HG03066 (cell line): ENCODE data around the gene PDS5B.
"Not testable (repeated sequence)": the region's sequence is repeated elsewhere in the genome, so short reads cannot be mapped to it uniquely, and the experiment has no call there.

Source experiments
- ATAC-seq: cut with Tn5 transposase; IDR thresholded peaks from one replicate; pipeline ENCODE4 v1.9.1; 2021; ENCODE audit warnings: low read depth; ENCODE audit not compliant: unreplicated experiment

Gene PDS5B

DNA sequence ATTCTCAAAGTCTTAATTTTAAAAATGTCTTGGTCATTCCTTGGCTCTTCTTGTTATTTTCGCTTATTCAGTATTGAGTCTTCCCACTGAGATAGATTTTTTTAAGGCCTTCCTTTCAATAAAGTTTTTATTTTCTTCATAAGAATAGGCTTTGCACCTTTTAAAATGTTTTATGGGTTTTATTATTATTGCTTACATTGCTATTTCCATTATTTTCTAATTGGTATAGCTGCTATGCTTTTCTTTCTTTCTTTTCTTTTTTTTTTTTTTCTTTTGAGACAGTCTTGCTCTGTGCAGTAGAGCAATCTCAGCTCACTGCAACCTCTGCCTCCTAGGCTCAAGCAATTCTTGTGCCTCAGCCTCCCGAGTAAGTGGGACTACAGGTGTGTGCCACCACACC lies 195.7 kb downstream of the PDS5B start:
- no peak for ATAC-seq

DNA sequence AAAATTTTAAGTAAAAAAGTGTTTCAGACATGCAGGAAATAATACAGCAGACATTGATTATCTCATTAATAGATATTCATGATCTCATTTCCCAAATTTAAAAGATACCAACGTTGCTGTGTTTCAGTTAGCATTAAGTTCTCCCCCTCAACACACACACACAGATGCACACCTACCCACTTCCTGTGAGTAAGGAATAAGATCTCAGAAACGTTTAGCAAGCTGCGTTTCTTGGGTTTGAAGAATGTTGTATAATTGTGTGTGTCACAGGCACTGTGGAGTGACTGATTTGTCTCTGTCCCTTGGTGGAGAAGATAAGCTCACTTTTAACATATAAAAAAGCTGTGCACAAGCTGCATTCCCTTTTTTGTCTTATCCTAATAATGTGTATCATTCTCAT lies 196.8 kb downstream of the PDS5B start:
- ATAC-seq = no peak

DNA sequence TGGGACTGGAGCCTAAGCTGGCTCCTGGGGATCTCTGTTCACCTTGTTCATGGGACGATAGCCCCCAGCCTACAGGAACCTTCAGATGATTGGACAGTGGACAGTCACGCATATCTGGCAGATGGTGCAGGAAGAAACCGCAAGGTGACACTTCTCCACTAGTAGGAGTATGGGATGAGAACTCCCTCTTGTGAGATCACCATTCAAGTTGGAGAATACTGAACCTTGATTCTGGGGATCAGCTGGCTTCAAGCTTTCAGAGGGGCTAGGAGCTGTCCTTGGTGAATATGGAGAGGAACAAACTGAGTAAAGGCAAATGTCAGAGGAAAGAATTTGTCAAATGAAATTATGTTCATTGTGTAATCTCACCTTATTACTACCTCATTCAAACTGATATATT lies 204.5 kb downstream of the PDS5B start:
- no peak for ATAC-seq

DNA sequence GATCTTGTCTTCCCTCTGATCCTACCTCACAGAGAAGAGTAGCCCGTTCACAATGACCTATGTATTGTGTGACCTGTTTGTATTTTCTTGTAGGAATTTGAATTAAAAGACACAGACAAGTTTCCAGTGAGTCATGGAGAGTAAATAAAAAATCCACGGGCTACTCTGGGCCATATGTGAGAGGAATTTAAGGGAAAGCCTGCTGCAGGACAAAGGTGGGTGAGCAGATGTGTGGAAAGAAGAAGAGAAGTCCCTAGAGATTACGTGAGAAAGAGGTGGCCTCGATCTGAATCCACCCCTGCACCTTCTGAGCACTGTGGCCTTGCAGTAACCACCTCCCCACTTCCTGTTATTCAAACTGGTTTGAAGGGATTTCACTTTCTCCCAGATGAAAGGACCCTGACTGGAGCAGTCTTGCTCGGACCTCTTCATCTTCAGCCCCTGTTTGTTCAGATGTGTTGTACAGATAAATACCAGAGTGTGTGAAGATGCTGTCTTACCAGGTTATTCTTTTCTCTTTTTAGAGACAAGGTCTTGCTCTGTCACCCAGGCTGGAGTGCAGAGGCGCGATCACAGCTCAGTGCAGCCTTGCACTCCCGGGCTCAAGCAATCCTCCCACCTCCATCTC lies 205.4 kb downstream of the PDS5B start:
- ATAC-seq = peak; percentile 88

DNA sequence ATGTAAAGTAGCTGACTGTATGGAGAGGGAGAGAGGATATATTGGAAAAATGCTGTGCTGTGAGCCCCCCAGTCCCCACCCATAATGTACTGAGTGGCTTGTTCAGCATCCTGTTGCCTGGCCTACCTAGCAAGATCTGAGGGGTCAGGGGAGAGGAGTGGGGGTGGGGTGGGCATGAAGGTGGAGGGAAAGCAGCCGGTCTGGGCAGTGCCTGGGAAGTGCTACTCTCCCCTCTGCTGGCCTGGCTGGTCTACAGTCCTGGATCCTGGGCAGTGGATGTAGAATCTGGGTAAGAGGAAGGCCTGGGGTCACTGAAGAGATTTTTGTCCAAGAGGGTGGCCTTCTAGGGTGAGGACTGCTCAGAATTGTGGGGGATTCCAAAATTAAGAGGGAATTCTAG lies 210.5 kb downstream of the PDS5B start:
- ATAC-seq = no peak

DNA sequence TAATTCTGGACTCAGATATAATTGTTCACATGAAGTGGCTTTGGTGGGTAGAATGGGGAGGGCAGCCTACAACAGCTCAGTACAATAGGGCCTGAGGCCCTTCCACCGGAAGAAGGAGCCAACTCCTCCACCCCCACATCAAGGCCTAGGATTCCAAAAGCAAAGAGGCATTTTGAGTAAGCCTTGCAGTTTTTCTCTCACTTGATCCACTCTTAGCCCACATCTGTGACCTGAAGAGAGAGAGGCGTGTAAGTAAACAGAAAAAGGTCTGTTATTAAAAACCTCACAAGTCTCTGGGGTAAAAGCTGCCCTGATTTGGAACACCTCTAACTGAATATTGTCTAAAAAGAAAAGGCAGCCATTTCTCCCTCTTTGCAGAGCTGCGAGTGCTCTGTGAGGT lies 215.9 kb downstream of the PDS5B start:
- no peak for ATAC-seq

DNA sequence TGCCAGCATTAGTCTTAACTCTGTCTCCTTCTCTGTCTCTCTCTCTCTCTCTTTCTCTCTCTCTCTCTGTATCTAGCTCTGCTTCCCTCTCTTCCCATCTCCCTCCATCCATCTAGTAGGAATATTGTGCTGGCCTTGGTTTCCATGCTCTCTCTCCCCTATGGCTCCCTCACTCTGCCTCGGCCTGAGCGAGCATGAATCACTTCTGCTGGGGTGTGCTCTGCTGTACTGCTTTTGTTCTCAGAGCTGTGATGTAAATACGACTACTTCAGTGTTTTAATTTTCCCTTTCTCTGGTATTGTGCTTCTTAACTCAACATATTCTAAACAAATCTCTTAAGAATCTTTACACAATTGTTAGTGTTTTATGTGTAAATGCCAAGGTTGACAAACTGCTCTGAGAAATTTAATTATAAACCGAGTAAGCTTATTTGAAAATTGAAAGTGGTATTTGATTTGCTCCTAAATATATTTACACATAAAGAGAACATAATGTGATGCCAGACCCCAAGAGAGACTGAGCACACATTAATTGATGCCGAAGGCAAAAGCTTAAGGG lies 218.5 kb downstream of the PDS5B start:
- no peak for ATAC-seq

DNA sequence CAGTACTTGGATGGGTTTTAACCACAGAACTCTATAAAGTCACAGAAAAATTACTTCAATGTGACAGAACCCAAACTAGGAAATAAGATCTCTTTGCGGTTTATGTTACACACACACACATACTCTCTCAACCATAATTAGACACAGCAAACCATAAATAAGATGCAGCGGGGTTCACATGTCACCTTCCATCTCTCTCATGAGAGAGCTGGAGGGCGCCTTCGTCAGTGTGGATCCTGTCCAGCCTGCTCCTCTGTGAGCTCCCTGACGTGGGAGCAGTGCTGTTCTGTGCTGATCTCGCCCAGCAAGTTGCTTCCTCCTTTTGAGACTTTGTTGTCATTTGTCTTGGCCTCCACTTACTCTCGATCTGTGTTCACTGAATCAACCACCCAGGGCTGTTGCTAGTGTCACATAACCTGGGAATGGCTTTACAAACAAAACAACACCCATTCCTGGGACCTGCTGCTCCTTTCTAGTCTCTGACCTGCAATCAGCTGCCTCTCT lies 225.1 kb downstream of the PDS5B start:
- ATAC-seq = peak; percentile 86

DNA sequence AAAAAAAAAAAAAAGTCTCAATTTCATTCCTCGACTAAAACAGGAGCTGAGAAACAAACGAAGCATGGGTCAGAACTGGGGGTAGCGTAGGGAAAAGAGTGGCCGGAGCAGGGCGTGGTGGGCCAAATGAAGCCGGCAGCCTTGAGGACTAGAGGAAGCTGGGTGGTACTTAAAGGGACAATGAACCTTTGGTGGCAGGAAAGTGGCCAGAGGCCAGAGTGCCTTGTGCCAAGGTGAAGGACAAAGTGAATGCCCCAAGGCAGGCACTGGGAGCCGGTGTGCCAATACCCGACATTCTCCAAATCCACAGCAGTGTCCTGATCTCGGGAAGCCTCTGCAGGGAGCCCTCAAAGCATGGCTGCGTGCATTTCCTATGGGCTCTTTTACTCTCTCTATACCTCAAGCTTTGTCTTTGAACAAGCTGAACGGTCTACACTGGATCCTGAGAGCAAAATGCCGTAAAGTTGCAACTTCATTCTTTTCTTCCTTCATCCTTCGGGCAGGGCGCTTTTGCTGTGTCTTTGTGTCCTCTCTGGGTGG lies 235.0 kb downstream of the PDS5B start:
- no peak for ATAC-seq

DNA sequence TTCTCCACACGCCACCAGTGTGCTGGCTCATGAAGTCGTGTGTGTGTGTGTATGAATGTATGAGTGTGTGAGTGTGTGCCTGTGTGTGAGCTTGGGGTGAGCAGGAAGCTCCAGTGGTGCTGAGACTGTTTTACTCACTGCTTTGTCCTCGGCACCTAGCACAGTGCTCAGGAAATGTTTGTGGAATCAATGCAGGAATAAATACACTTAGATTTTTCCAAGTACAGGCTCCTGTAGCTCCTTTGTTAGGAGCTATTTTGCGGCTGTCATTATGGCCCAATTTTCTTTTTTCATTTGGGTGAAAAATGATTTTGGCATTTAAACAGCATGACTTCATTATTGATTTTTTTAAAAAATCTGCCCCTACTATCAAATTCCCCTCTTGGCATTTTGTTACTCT lies 236.5 kb downstream of the PDS5B start:
- ATAC-seq = no peak

DNA sequence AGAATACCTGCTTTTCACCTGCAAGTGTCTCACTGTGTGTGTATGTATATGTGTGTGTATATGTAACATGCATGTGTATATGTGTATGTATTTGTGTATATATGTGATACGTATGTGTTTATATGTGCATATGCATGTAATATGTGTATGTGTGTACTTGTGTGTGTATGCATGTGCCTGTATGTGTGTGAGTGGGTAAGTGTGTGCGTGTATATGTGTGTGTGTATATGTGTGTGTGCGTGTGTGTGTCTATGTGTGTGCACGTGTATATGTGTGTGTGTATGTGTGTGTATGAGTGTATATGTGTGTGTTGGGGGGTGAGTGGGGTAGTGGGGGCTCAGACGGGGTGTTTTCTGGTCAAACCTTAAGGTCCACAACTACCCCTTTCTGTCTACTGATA lies 237.3 kb downstream of the PDS5B start:
- no peak for ATAC-seq

DNA sequence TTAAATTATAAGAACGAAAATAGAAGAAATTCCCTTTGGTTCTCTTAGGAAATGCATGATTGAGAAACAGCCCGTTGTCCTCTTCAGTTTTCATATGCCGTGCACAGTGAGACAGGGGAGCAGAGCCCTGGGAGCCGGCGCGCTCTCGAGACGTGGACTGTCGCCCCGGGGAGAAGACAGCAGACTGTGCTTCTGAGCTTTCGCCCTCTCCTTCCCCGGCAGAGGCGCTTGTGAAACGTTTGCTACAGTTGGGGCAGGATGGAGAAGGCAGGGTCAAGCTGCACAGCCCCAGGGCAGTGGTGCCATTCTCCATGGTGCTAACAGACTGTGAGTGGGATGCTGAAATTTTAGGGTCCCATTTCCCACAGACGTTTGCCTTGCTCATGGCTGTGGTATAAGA lies 237.8 kb downstream of the PDS5B start:
- no peak for ATAC-seq

DNA sequence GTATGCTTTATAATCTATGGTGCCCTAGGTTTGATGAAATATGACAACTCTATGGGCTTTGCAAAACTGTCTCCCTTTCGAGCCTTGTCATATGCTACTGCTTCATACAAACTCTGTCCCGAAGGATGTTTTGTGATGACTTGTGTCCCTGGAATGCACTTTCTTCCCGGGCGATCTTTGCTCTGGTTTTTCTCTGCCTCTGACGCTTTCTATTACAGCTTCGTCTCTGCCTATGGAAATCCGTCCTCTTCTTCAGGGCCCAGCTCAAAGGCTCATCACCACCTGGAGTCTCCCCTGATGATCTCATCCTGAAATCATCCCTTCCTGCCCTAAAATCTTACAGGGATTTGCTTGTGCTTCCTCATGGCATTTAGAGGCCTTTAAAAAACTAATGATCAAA lies 238.4 kb downstream of the PDS5B start:
- no peak for ATAC-seq

DNA sequence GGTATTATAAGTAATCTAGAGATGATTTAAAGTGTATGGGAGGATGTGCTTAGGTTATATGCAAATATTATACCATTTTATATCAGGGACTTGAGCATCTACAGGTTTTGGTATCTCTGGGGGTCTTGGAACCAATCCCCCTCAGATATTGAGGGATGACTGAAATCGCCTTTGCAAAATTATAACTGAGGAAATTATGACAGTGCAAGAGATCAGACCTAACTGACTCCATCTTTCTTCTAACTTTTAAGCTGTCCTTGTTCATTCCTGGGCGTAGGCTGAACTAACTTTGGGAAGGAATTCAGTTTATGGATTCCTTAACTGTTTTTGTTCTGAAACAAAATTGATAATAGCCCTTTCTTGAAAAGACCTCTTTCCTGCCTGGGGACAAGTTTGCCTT lies 239.2 kb downstream of the PDS5B start:
- no peak for ATAC-seq

DNA sequence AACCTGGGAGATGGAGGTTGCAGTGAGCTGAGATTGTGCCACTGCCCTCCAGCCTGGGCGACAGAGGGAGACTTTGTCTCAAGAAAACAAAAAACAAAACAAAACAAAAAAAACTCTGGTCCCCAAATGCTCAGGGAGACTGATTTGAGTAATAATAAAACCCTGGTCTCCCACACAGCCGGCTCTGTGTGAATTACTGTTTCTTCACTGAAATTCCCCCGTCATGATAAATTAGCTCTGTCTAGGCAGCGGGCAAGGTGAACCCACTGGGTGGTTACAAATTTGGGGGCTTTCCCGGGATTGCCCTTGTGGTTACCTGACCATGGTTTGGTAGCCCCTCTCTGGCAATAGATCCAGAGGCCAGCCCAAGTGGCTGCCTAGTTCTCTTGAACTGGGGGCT lies 240.1 kb downstream of the PDS5B start:
- ATAC-seq = not testable (repeated sequence)
